Measurements from ENCODE around the gene NDUFA11.

The NDUFA11 gene

DNA sequence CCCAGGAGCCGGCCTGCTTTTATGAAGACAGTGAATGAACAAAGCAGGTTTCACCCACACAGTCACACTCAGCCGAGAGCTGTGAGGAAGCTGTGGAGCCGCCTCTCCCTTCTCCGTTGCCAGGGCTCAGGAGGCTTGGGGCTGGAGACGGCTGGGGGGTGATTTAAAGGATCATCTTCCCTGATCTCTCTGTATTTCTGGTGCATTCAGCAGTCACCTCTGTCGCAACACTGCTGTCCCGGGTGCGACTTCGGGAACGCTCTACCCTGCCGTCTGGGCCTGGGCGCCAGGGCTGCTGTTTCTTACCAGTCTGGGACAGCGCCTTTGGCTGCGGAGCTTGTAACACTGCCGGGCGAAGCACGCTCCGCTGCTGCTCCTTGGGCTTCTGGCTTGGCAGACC is 28.6 kb upstream of the NDUFA11 start:
- DNase-seq = no peak

DNA sequence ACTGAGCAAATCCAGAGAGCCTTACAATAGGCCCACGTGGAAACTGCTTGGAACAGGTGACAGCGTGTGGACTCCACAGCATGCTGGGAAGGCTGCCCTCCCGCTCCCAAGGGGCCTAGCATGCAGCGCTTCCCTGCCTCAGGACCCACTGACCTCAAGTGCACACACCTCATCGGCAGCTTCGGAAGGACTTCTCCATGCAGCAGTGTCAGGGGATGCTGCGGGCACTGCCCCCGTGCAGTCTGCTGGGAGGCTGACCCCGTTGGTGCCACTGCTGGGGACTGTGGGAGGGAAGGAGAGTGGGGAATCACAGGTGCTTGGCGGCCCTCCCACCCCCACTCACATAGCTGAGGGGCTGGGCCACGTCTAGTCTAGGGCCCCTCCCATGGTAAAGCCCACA is 27.7 kb upstream of the NDUFA11 start:
- no peak for DNase-seq

DNA sequence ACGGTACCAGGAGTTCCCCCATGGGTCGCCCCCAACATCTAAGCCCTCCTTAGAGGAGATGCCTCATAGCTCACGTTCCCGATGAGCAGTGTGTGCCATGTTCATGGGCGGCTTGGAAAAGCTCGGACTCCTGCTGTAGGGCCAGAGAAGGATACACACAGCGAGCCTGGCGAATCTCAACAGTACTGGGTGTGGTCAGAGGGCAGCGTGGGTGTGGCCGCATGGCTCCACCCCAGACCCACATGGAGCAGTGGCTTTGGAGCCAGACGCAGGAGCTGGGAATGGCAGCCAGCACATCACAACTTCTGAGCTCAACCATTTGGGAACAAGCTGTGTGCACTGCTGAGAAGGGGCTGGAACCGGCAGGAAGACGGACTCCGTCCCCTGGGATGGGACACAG is 26.0 kb upstream of the NDUFA11 start:
- DNase-seq = no peak

DNA sequence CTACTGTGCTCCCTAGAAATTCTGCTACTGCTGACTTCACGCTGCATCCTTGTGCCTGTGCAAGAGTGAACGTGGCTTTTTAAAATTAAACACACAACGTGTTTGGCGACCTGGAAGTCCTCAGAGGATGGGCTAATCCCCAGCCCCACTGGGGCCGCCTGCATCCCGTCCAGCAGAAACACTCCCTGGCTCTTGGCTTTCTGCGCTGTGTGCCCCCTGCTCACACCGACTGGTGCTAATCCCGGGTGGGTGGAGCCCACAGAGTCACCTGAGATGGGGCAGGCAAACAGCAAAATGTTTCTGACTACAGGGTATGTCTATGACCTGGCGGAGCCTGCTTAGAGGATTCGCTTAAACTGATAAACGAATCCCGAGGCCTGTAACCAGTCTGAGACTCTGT is 25.6 kb upstream of the NDUFA11 start:
- no peak for DNase-seq

DNA sequence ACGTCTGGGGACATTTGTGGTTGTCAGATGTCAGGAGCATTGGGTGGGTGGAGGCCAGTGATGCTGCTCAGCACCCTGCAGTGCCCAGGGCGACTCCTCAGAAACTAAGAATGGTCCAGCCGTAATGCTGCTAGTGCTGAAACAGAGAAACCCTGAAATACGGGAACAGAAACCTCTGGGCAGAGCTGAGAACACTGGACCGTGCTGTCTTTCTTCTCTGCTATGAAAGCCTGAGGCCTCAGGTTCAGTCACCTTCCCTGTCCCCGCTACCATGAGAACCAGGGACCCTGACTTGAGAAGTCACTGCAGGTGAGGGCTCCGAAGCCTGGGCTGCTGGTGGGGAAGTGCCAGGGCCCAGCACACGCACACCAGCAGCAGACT is 23.8 kb upstream of the NDUFA11 start:
- DNase-seq = no peak

DNA sequence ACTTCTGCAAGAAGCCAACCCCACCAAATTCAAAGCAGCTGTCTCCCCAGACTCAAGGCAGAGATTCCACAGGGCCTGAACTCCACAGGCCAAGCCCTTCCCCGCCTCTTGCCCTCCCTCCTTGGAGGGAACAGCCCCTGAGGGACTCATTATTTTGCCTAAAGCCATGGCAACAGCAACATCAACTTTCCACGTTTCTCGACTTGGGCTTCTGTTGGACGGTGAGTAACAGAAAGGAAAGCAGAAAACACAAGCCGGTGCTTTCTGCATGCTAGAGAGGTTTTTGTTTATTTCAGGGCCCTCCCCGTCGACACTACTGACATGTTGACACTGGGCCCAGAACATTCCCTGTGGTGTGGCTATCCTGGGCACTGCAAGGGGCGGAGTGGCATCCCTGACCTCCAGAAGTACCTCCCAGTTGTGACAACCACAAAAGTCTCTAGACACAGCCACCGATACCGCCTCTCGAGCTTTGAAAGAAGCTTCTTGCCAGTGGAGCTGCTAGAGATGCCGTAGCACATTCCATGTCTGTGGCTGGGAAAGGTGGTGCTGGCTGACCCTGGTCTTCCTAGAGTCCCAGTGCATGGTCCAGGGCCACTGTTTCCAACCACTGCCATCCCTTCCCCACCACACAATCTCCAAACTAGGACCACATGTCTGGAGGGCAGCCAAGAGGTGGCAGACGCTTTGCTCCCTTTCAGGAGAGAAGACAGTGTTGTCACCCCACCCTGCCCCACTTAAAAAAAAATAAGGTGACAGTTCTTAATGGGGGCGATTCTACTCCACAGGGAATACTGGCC is 23.3 kb upstream of the NDUFA11 start:
- DNase-seq = no peak

DNA sequence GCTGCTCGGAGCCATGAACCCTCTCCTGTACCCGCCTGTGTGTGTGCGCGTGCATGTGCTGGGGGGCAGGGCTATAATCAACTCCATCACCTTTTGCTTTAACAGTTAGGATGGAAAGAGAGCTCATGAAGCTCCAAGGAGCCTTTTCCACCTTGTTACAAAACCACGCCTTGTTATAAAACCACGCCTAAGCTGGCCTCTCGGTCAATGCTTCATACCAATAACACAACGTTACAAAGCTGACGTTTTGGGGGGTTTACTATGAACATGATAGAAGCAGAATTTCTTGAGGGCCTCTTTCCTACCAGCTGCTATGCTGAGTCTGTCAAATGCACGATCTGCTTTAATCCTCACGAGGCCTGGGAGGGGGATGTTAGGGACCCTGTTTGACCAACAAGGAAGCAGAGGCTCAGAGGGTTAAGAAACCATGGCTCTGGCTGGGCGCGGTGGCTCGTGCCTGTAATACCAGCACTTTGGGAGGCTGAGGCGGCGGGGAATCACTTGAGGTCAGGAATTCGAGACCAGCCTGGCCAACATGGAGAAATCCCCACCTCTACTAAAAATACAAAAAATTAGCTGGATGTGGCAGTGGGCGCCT is 22.3 kb upstream of the NDUFA11 start:
- DNase-seq = no peak

DNA sequence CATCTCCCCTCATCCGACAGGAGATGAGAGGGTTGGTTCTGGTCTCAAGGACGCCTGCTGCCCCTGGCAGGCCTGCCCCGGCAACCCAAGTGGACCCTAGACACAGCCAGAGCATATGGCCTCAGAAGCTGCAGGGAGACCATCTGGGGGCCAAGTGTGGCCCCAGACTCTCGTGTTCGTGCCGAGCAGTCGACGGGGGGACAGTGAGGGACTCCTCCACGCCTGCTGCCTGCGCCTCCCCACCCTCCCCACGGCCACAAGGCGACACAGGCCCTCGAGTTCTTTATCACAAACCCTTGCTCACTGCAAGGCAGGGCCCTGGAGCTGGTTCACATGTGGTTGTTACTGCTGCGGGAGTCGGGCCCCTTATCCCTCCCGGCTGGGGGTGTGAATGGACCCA is 19.8 kb upstream of the NDUFA11 start:
- DNase-seq = no peak

DNA sequence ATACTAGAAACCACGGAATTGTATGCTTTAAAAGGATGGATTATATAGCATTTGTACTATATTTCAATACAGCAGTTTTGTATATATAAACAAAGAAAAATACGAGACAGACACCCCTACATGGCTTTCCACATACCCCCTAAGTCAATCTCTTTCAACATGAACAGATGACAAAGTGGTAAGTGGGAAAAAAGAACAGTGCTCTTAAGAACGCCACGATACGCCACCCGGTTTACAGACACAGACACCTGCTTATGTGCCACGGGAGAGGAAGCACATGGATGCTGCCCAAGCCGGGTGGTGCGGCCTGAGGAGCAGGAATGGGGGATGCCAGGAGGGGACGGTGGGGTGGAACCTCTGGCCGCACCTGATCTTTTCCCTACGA is 18.6 kb upstream of the NDUFA11 start:
- no peak for DNase-seq

DNA sequence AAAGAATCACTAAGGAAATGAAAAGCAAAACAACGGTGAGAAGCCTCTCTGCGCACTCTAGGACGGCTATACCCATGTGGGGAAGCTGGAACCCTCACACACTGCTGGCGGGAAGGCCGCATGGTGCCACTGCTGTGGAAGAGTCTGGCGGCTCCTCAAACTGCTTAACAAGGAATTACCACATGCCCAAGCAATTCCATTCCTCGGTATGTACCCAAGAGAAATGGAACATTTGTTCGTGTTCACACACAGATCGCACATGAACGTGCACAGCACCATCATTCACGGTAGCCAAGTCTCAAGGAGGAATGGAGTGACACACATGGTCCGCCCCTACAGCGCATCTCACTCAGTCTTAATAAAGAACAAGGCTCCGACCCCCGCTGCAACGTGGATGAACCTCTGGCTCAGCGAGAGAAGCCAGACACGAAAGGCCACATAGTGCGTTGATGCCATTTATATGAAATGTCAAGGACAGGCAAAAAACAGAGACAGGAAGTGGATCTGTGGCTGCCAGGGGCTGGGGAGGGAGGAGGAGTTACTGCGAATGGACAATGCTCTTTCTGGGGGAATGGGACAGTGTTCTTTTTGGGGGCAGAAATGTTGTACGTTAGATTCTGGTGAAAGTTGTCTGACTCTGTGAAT is 18.0 kb upstream of the NDUFA11 start:
- DNase-seq = no peak

DNA sequence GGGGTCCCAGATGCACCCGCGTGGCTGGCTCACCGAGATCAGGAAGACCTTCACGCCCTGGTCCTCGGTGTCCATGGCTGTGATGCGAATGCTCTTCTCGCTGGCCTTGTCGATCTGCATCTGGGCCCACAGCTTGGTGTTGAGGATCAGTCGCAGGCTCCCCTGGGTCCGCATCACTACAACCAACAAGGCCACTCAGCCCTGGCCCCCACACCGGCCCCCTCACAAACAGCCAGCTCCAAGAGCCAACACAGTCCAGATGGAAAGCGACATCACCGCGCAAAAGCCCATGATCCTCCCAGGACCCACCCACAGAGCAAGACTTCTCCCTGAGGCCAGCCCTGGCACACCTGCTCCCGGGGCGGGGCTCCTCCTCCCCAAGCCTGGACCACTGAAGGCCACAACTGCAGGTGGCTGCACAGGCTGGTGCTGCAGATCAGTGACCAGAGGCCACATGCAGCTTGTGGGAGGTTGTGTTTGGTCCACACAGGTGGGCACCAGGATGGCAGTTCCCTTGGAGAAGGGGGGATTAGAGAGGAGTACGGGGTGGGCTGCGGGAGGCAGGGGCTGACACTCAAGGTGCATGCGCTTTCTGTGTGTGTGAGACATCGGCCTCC is 15.0 kb upstream of the NDUFA11 start:
- no peak for DNase-seq

DNA sequence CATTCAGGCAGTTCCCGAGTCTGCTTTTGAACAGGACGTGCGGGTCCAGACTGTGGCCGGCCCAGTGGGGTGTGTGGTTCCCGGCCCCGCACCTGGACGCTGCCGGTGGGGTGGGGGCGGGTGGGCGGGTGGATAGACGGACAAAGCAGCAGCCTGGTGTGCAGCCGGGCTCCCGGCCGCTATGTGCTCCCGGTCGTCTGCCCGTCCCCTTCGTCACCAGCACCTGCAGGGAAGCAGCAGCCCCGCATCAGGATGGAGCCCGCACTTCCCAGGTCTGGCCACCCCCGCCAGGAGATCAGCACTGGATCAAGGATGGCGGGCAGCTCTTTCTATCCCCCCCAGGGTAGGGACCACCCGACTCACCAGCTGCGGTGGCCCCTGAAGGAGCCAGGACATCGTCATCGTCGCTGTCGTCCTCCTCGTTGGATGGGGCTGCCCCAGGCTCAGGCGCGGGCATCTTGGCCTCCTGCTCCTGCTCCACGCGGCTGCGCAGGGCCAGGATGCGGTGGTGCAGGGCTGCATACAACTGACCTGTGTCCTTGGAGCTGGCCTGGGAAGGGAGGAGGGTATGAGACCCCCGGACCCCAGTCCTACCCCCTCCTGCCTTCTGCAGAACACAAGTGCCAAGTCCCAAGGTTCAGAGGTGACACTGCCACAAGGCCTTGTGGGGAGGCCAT is 14.0 kb upstream of the NDUFA11 start:
- no peak for DNase-seq

DNA sequence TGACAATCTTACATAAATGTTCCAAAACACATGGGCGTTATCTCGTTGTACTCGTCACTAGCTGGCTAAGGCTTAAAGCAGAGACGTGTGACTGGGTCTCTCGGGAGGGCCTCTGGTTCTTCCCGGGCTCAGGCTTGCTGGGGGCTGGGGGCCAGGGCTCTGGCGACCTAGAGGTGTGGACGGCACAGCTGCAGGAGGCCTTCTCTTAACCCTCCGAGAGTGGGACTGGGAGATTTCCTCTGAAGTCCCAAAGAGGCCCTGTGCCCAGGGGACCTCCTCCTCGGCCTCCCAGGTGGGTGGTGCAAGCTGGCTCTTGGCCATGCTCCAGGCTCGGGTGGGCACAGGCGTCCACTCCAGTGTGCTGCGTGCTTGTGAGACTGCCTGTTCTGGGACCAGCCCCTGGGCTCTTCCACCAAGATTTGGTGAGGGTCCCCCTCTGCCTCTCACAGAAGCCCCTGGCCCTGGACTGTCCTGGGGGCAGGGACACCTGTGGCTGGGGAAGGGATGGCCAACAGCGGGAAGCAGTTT is 12.7 kb upstream of the NDUFA11 start:
- no peak for DNase-seq

DNA sequence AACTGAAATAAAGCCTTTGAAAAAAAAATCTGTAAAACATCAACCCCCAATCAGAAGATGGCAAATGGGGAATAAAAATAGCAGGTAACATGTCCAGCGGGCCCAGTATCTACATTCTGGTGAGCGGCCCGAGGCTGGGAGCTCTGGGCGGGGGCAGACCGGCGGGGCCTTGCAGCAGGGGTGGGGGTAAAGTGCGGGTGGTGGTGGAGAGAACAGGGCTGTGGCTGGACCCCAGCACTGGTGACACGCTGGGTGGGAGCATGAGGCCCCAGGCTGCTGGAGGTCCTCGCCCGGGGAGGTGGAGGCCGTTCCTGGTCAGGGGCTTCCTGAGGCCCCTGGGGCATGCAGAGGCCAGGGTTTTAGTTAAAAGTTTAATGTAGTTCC is 12.2 kb upstream of the NDUFA11 start:
- DNase-seq = no peak

DNA sequence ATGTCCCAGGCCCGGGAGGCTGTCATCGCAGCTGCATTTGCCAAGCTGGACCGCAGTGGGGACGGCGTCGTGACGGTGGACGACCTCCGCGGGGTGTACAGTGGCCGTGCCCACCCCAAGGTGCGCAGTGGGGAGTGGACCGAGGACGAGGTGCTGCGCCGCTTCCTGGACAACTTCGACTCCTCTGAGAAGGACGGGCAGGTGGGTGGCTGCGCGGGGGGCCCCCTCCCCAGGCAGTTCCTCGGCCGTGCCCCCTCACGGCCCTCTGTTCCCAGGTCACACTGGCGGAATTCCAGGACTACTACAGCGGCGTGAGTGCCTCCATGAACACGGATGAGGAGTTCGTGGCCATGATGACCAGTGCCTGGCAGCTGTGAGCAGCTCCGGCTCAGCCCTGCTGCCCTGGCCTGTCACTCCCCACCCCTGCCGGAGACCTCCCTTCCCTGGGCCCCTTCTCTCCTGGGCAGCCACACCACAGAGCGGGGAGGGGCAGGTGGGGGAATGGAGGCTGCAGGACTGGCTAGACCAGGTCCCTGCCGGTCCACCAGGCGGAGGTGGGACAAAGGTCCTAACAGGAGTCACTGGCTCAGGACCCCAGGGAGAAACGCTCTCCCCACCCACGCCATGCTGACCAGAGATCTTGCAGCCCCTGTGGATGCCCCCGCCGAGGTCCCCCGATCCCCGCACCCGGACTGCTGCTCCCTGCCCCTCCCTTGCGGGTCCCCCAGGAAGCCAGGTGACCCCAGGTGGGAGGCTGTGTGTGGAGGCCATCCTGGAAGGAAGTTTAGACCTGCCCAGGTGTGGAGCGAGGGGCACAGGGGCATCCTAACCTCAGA is 11.6 kb upstream of the NDUFA11 start:
- DNase-seq = no peak

DNA sequence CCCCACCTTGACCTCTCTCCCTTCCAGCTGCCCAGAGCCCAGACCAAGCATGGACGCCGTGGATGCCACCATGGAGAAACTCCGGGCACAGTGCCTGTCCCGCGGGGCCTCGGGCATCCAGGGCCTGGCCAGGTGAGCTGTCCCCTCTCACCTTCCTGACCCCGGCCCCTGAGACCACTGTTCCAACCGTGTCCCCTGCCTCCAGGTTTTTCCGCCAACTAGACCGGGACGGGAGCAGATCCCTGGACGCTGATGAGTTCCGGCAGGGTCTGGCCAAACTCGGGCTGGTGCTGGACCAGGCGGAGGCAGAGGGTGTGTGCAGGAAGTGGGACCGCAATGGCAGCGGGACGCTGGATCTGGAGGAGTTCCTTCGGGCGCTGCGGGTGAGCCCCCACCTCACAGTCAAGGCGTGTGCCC is 10.8 kb upstream of the NDUFA11 start:
- no peak for DNase-seq

DNA sequence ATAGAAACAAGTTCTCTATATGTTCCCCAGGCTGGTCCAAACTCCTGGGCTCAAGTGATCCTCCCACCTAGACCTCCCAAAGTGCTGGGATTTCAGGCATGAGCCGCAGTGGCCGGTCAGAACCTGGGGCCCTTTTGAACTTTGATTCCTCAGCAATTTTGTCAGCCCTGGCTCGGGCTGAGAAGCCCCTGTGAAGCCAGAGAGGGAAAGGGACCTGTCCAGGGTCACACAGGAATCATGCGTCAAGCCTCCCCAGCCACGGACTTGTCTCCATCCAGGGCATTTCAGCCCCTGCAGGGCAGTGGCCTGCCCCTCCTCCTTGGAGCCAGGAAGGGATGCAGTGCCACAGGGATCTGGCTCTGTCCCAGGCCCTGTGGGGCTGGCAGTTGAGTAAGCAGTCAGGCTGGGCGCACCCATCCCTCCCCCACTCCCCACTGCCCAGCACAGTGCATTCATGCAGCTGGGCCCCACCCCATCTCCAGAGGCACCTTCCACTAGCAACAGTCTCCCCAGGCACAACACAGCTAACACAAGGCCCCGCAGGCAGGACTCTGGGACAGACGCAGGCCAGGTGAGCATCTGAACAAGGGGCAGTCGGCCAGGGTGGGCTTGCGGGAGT is 10.3 kb upstream of the NDUFA11 start, which contains the start of gene CAPS:
TSS of gene CAPS (plus strand) at position 516 of the 619 bp plus-strand sequence. CDS start 153 bp downstream, outside the sequence.
- peak; percentile 71 for DNase-seq

DNA sequence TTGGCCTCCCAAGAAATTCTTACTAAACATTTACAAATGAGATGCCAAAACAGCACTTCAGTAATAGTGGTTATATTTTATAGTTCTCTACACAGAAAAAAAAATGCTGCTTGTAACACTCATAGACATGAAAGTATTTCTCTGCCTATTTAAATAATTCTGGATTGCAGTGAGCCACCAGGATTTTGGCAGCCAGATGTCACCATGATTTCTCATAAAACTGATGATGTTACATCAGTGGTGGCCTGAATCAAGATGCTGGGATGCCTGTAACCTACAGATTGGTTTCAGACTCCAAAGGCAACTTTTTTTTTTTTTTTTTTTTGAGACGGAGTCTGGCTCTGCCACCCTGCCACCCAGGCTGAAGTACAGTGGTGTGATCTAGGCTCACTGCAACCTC is 7.8 kb upstream of the NDUFA11 start:
- no peak for DNase-seq

DNA sequence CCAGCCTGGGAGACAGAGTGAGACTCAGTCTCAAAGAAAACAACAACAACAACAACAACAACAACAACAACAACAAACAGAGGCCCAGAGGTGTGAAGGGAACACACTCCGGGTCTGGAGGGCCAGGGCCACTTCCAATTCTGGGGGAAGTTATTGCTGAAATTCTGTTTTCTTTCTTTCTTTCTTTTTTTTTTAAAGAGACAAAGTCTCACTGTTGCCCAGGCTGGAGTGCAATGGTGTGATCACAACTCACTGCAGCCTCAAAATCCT is 7.0 kb upstream of the NDUFA11 start:
- no peak for DNase-seq

DNA sequence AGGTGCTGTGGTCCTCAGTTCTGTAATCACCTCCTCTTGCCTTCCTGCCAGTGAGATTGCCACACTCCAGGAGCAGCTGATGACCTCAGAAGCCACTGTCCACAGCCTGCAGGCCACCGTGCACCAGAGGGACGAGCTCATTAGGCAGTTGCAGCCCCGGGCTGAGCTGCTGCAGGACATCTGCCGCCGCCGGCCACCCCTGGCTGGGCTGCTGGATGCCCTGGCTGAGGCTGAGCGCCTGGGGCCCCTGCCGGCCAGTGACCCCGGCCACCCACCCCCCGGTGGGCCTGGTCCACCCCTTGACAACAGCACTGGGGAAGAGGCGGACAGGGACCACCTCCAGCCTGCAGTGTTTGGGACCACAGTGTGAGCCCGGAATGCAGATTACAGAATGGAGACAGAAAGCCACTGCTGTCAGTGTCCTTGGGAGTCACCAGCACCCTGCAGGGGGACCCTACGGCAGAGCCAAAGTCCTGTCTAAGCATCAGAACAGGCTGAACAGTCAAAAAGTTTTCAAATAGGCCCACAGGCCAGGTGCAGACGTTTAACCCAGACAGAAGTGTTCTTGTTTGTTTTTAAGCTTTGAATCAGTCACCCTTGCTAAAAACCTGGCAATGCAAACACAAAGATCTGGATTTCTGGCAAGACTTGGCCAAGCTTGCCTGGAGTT is 5.3 kb upstream of the NDUFA11 start:
- DNase-seq = no peak

DNA sequence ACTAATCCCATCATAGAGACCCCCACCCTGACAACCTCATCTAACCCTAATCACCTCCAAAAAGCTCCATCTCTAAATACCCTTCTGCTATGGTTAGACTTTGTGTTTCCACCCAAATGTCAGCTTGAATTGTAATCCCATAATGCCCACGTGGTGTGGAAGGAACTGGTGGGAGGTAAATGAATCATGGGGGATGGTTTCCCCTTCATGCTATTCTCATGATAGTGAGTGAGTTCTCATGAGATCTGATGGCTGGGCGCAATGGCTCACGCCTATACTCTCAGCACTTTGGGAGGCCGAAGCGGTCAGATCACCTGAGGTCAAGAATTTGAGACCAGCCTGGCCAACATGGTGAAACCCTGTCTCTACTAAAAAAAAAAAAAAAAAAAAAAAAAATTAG is 3.7 kb upstream of the NDUFA11 start:
- no peak for DNase-seq

All from NCI-H226 (cell line).